Adrenal gland (tissue), 5 donors: Measurements from ENCODE around the gene SOX10.
"Not testable (repeated sequence)": the region's sequence is repeated elsewhere in the genome, so short reads cannot be mapped to it uniquely, and the experiment has no call there.

Source experiments
- POLR2A ChIP-seq, 2 donors: fragments of 450-650 bp; IDR thresholded peaks; one replicate each; pipeline ENCODE4 v1.6.1; 2017; ENCODE audit warnings: antibody characterized with exemption in 2 of 2, mild to moderate bottlenecking in 2 of 2, moderate library complexity in 1 of 2
- TF ChIP-seq, protein P1 (sequence below), 6 experiments: fragments of 450-650 bp in 4 of 6; fragments of 200-600 bp in 2 of 6; sonication (generic) in 1 of 6; IDR thresholded peaks; 1 replicate in 5 of 6; 2 replicates in 1 of 6; pipeline versions ENCODE4 v1.5.1 to v1.8.0; 2016 to 2021; ENCODE audit warnings: antibody characterized with exemption in 6 of 6, mild to moderate bottlenecking in 2 of 6, moderate library complexity in 1 of 6
- donor health status: DM: no; HTN: no; CAD: no.

DNA sequence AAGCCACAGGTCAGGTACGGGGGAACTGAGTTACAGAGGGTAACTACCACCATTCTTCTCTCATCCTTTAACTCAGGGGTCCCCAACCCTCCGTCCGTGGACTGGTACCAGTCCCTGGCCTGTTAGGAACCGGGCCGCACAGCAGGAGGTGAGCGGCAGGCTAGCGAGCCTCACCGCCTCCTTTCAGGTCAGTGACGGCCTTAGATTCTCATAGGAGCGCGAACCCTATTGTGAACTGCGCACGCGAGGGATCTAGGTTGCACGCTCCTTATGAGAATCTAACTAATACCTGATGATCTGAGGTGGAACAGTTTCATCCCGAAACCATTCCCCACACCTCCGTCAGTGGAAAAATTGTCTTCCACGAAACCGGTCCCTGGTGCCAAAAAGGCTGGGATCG is 31.7 kb downstream of the SOX10 start:
- TF ChIP-seq, protein P1, sequence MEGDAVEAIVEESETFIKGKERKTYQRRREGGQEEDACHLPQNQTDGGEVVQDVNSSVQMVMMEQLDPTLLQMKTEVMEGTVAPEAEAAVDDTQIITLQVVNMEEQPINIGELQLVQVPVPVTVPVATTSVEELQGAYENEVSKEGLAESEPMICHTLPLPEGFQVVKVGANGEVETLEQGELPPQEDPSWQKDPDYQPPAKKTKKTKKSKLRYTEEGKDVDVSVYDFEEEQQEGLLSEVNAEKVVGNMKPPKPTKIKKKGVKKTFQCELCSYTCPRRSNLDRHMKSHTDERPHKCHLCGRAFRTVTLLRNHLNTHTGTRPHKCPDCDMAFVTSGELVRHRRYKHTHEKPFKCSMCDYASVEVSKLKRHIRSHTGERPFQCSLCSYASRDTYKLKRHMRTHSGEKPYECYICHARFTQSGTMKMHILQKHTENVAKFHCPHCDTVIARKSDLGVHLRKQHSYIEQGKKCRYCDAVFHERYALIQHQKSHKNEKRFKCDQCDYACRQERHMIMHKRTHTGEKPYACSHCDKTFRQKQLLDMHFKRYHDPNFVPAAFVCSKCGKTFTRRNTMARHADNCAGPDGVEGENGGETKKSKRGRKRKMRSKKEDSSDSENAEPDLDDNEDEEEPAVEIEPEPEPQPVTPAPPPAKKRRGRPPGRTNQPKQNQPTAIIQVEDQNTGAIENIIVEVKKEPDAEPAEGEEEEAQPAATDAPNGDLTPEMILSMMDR (IDR thresholded peaks at IDR 0.05), result not testable (repeated sequence)
- not testable (repeated sequence) for TF ChIP-seq POLR2A (IDR thresholded peaks at IDR 0.05)
